SU-DHL-6 (cell line): Measurements from ENCODE around the gene WDR33.

Source experiments
- H2AFZ ChIP-seq: fragments of 200-600 bp; sonication (generic); 2 replicates; pipeline ENCODE4 v1.6.1; 2014; ENCODE audit warnings: low read depth, mild to moderate bottlenecking, moderate library complexity, mixed read lengths, antibody characterized with exemption, low read length; ENCODE audit not compliant: severe bottlenecking
- H3F3A ChIP-seq: fragments of 200-600 bp; shearing (Covaris generic); 2 replicates; pipeline ENCODE4 v1.6.0; 2016; ENCODE audit warnings: antibody characterized with exemption, mild to moderate bottlenecking; ENCODE audit not compliant: insufficient read depth
- H3K27ac ChIP-seq: fragments of 200-600 bp; sonication (generic); 2 replicates; pipeline ENCODE4 v1.5.1; 2016; ENCODE audit warnings: low read depth, mild to moderate bottlenecking, low read length, moderate library complexity, mixed read lengths
- H3K27me3 ChIP-seq: fragments of 200-600 bp; sonication (generic), shearing (Covaris generic); 2 replicates; pipeline ENCODE4 v1.6.0; 2014; ENCODE audit warnings: mild to moderate bottlenecking, low read length
- H3K36me3 ChIP-seq: fragments of 200-600 bp; sonication (generic); 2 replicates; pipeline ENCODE4 v1.6.1; 2014; ENCODE audit warnings: mild to moderate bottlenecking, low read length, mixed read lengths
- H3K4me2 ChIP-seq: fragments of 300-600, 200-600 bp; shearing (Covaris generic), sonication (generic); 2 replicates; pipeline ENCODE4 v1.6.0; 2014; ENCODE audit warnings: low read length, low read depth, mild to moderate bottlenecking; ENCODE audit not compliant: poor library complexity, severe bottlenecking
- H3K4me3 ChIP-seq: fragments of 200-600 bp; sonication (generic); 2 replicates; pipeline ENCODE4 v1.5.1; 2014; ENCODE audit warnings: antibody characterized with exemption, low read length, mild to moderate bottlenecking, mixed read lengths; ENCODE audit not compliant: insufficient read depth, poor library complexity, severe bottlenecking
- H3K79me2 ChIP-seq: fragments of 200-600 bp; sonication (generic); 2 replicates; pipeline ENCODE4 v1.6.1; 2014; ENCODE audit warnings: mild to moderate bottlenecking, low read length, moderate library complexity; ENCODE audit not compliant: insufficient read depth
- H3K9ac ChIP-seq: fragments of 200-600 bp; sonication (generic); 2 replicates; pipeline ENCODE4 v1.7.0; 2014; ENCODE audit warnings: mild to moderate bottlenecking, low read length
- H3K9me2 ChIP-seq: fragments of 200-600 bp; sonication (generic); replicated peaks from 2 replicates; pipeline ENCODE4 v1.6.1; 2014; ENCODE audit warnings: low read length; ENCODE audit not compliant: insufficient read depth
- H3K9me3 ChIP-seq: fragments of 200-600 bp; sonication (generic); 2 replicates; pipeline ENCODE4 v1.6.1; 2014; ENCODE audit warnings: low read length, mixed read lengths; ENCODE audit not compliant: insufficient read depth
- H4K20me1 ChIP-seq: fragments of 200-600 bp; sonication (generic); 2 replicates; pipeline ENCODE4 v1.6.1; 2014; ENCODE audit warnings: low read depth, mild to moderate bottlenecking, antibody characterized with exemption, low read length, moderate library complexity, mixed read lengths
- EZH2phosphoT487 ChIP-seq: fragments of 200-600 bp; sonication (generic), shearing (Covaris generic); conservative IDR thresholded peaks from 2 replicates; pipeline ENCODE4 v1.6.1; 2018; ENCODE audit warnings: mild to moderate bottlenecking, antibody characterized with exemption, low read length, moderate library complexity, mixed read lengths
- TF ChIP-seq, protein P1 (sequence below): fragments of 200-600 bp; sonication (generic); IDR thresholded peaks from one replicate; pipeline ENCODE4 v1.5.1; 2017; ENCODE audit warnings: antibody characterized with exemption, mild to moderate bottlenecking, low read length, moderate library complexity; ENCODE audit not compliant: insufficient read depth, poor library complexity, severe bottlenecking

WDR33 gene

DNA sequence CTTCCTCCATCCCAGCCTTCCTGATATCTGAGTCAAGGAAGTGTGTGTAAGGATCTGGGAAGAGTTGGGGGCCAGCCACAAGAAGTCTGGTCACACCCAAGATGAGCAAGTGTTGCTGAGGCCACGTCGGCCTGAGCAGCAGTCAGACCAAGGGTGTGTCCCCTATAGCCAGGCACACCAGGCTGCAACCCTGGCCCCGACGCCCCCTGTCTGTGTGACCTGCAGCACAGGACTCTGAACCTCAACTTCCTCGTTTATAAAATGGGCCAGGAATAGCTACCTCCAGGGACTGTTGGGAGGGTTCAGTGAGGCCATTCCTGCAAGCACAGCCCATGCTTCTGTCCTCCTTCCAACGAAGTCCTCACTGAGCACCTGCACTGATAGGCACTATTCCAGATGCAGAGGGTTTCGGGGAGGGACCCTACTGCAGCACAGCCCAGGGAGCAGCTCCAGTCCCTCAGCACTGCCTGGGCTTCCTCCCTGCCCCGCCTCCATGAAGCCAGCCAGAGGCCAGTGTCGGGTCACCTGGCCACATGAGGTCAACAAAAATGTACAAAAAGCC lies 148.9 kb downstream of the WDR33 start:
- Histone ChIP-seq H2AFZ (no peak overlapping the region), H3F3A (no peaks in the 10 kb centered on the region), H3K4me3 (no peak overlapping the region), H3K27ac (no peak overlapping the region), H4K20me1 (no peaks in the 10 kb centered on the region), H3K27me3 (no peaks in the 10 kb centered on the region), H3K9me3 (no peaks in the 10 kb centered on the region), H3K4me2 (no peak overlapping the region), H3K9ac (no peak overlapping the region), H3K9me2 (no peaks in the 10 kb centered on the region), H3K79me2 (no peaks in the 10 kb centered on the region), H3K36me3 (no peaks in the 10 kb centered on the region)
- TF ChIP-seq, protein P1, sequence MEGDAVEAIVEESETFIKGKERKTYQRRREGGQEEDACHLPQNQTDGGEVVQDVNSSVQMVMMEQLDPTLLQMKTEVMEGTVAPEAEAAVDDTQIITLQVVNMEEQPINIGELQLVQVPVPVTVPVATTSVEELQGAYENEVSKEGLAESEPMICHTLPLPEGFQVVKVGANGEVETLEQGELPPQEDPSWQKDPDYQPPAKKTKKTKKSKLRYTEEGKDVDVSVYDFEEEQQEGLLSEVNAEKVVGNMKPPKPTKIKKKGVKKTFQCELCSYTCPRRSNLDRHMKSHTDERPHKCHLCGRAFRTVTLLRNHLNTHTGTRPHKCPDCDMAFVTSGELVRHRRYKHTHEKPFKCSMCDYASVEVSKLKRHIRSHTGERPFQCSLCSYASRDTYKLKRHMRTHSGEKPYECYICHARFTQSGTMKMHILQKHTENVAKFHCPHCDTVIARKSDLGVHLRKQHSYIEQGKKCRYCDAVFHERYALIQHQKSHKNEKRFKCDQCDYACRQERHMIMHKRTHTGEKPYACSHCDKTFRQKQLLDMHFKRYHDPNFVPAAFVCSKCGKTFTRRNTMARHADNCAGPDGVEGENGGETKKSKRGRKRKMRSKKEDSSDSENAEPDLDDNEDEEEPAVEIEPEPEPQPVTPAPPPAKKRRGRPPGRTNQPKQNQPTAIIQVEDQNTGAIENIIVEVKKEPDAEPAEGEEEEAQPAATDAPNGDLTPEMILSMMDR = no peak
- TF ChIP-seq EZH2phosphoT487 = no peak

DNA sequence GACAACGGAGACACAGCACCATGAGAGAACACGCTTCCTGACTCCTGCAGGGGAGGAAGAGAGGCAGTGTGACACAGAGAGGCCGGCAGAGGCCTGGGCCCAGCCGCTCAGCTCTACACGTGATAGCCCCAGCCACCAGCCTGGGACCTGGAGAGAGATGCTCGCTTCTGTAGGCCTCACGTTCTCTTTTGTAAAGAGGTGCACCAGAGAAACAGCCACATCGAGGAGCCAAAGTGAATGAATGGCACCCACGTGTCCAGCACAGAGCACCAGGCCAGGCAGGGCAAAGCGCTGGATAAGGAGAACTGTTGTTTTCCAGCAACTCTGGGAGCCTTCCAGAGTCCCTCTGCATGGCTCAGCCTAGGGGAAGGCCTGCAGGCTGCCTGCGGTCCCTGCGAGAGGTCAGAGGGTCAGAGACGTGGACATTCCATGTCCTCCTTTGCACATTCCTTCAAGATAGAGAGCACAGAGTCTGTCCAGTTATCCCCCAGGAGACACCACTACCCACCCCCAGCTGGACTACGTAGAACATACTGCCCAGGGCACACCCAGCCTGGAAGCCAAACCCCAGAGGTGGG lies 149.8 kb downstream of the WDR33 start:
- Histone ChIP-seq H3K9me2 (no peaks in the 10 kb centered on the region), H3K36me3 (no peaks in the 10 kb centered on the region), H3K4me2 (no peak overlapping the region), H3K27ac (no peak overlapping the region), H3K9ac (no peak overlapping the region), H3K4me3 (no peak overlapping the region), H3F3A (no peaks in the 10 kb centered on the region), H3K79me2 (no peaks in the 10 kb centered on the region), H4K20me1 (no peaks in the 10 kb centered on the region), H3K9me3 (no peaks in the 10 kb centered on the region), H2AFZ (no peak overlapping the region), H3K27me3 (no peaks in the 10 kb centered on the region)
- TF ChIP-seq, protein P1 = no peak
- TF ChIP-seq EZH2phosphoT487 = no peak

DNA sequence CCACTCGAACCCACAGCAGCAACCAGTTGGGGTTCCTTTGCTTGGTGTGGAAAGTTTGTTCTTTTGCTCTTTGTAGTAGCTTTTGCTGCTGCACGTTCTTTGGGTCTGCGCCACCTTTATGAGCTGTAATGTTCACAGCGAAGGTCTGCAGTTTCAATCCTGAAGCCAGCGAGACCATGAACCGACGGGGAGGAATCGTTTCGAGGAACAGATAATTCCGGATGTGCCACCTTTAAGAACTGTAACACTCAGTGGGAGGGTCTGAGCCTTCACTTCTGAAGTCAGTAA lies 150.7 kb downstream of the WDR33 start:
- no peak overlapping the region for H3K4me3 ChIP-seq
- H3K9me2 ChIP-seq = no peaks in the 10 kb centered on the region
- H3K4me2 ChIP-seq = no peak overlapping the region
- H3K27me3 ChIP-seq = no peaks in the 10 kb centered on the region
- no peaks in the 10 kb centered on the region for H3K9me3 ChIP-seq
- no peak overlapping the region for H3K27ac ChIP-seq
- H3K79me2 ChIP-seq = no peaks in the 10 kb centered on the region
- no peaks in the 10 kb centered on the region for H3F3A ChIP-seq
- no peaks in the 10 kb centered on the region for H4K20me1 ChIP-seq
- H3K9ac ChIP-seq = no peak overlapping the region
- H3K36me3 ChIP-seq = no peaks in the 10 kb centered on the region
- TF ChIP-seq, protein P1 = no peak
- TF ChIP-seq EZH2phosphoT487 = no peak
- H2AFZ ChIP-seq = no peak overlapping the region
